ENCODE data around the gene TFR2.

TFR2 gene

DNA sequence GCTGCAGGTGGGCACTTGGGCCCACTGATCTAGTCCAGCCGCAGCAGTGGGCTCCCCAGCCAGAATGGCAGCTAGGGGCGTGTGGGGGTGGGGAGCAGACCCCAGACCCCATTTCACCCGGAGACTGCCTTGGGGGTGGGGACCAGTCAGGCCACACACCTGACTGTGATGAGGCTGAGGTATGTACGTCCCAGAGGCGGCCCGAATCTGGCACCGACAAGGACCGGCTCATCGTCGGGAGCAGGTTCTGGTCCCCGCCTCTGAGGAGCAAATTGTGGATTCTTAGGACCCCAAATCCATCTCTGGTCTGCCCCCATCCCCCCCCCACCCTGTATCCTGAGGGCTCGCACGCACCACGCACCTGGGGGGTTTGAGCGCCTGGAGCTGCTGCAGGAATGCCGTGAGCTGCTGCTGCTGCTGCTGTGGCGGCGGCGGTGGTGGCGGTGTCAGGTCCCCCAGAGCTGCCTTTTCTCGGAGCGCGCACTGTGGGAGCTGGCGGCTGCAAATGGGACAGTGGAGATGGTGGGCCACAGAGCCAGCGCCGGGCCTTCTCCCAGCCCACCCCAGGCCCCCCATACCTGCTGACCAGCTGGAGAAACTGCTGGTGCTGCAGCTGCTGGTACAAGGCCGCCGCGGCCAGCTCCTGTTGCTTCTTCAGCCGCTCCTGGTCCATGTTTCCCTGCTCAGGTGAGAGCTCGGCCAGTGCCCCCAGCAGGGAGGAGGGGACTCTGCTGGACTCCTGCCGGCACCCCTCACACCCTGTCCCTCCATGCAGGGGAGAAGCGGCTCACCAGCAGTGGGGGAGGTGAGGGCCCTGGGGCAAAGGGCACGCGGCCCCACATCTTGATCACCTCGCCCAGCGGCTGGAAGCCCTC lies 42.5 kb upstream of the TFR2 start:
- no peak overlapping the region for H3K27ac ChIP-seq (ENCODE audit: low read depth, low read length)
- peaks cover 19% of the 10 kb centered on the region for H3K4me1 ChIP-seq (ENCODE audit: control insufficient read depth, insufficient read depth, low read length)
- H3K27me3 ChIP-seq (ENCODE audit: control insufficient read depth, insufficient read depth, low read length): no peaks in the 10 kb centered on the region
- H3K4me3 ChIP-seq (ENCODE audit: low read depth, low read length): no peak overlapping the region
- no peaks in the 10 kb centered on the region for H3K9me3 ChIP-seq (ENCODE audit: control insufficient read depth, insufficient read depth, low read depth, low read length)
- no peak overlapping the region for H3K9ac ChIP-seq (ENCODE audit: low read length)
- H3K36me3 ChIP-seq (ENCODE audit: control insufficient read depth, insufficient read depth, low read length): peaks cover 95% of the 10 kb centered on the region

DNA sequence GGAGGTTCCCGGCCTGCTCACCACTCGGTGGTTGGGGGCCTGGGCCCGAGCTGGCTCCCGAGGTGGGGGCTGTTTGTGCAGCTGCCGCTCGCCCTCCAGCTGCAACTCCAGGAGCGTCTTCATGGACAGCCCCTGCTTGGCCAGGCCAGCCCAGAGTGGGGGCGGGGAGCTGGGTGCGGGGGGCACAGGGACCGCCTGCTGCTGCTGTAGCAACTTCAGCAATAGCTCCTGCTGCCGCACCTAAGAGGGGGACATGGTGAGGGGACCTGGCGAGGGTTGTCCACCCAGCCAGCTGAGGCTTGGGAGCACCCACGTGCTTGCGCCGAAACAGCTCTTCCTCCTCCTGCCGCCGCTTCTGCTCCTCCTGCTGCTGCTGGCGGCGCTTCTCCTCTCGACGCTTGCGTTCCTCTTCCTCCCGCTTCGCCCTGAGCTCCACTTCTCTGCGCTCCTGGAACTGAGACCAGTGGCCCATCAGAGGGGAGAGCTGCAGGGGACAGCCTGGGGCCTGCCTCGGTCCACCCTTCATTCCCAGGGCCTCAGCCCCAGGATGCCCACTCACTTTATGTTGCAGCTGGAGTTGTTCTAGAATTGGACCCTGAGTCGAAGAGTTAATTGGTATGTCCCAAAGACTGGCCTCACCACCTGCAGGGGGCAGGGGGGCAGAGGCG lies 41.8 kb upstream of the TFR2 start:
- H3K27ac ChIP-seq (ENCODE audit: low read depth, low read length): no peak overlapping the region
- H3K4me1 ChIP-seq (ENCODE audit: control insufficient read depth, insufficient read depth, low read length): peaks cover 19% of the 10 kb centered on the region
- H3K36me3 ChIP-seq (ENCODE audit: control insufficient read depth, insufficient read depth, low read length): peaks cover 93% of the 10 kb centered on the region
- no peaks in the 10 kb centered on the region for H3K27me3 ChIP-seq (ENCODE audit: control insufficient read depth, insufficient read depth, low read length)
- H3K9ac ChIP-seq (ENCODE audit: low read length): no peak overlapping the region
- no peak overlapping the region for H3K4me3 ChIP-seq (ENCODE audit: low read depth, low read length)
- H3K9me3 ChIP-seq (ENCODE audit: control insufficient read depth, insufficient read depth, low read depth, low read length): no peaks in the 10 kb centered on the region

DNA sequence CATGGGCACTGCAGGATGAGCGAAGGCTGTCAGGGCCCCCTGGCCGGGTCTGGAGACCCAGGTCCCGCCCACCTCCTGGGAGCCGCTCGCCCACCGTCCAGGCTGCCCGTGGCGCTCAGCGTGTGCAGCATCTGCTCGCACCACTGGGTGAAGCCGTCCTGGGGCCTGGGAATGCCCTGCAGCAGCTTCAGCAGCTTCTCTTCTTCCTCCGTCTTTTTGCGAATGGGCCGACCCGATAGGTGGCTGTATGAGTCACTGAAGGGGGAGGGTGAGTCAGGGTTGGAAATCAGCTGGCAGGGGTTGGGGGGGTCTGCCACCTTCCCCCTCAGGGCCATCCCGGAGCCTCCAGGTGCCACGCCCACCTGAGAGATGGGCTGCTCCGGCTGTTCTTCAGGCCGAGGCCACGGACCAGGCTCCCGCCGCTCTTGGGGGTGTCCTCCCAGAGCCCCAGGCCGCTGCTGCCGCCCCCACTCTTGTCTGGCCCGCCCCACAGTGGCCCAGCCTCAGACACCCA lies 40.9 kb upstream of the TFR2 start:
- Histone ChIP-seq H3K27ac (ENCODE audit: low read depth, low read length) (no peak overlapping the region), H3K4me1 (ENCODE audit: control insufficient read depth, insufficient read depth, low read length) (peaks cover 19% of the 10 kb centered on the region), H3K9ac (ENCODE audit: low read length) (no peak overlapping the region), H3K9me3 (ENCODE audit: control insufficient read depth, insufficient read depth, low read depth, low read length) (no peaks in the 10 kb centered on the region), H3K4me3 (ENCODE audit: low read depth, low read length) (no peak overlapping the region), H3K36me3 (ENCODE audit: control insufficient read depth, insufficient read depth, low read length) (peaks cover 94% of the 10 kb centered on the region), H3K27me3 (ENCODE audit: control insufficient read depth, insufficient read depth, low read length) (no peaks in the 10 kb centered on the region)

DNA sequence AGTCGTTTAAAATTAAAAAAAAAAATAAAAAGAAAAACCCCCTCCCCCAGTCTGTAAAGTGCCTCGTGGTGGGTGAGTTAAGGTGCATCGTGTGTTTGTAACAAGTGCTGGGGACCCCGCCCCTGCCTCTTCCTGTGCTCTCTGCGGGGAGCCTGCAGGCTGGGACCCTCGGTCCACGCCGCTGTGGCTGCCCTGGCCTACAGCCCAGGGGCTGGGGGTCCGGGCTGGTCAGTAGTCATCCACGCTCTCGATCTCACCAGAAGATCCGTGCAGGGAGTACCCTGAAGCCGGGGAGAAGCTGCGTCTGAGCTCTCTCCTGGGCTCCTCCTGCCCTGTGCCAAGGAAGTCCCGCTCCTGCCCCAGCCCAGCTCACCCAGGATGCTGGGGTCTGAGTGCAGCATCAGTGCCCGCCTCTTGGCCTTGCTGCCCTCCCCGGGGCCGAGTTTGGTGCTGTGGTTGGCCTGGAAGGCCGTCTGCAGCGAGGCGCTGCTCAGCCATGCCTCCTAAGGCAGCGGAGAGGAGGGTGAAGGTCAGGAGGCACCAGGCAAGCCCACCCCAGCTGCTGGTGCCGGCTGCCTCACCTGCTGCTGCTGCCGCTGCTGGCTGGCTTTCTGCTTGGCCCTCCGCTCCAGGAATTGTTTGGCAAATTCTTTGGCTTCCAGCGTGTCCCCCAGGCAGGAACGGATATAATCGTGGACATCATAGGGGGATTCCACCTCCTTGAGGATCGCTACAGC lies 40.3 kb upstream of the TFR2 start:
- Histone ChIP-seq H3K27ac (ENCODE audit: low read depth, low read length) (no peak overlapping the region), H3K27me3 (ENCODE audit: control insufficient read depth, insufficient read depth, low read length) (no peaks in the 10 kb centered on the region), H3K9ac (ENCODE audit: low read length) (no peak overlapping the region), H3K4me1 (ENCODE audit: control insufficient read depth, insufficient read depth, low read length) (peaks cover 19% of the 10 kb centered on the region), H3K9me3 (ENCODE audit: control insufficient read depth, insufficient read depth, low read depth, low read length) (no peaks in the 10 kb centered on the region), H3K4me3 (ENCODE audit: low read depth, low read length) (no peak overlapping the region), H3K36me3 (ENCODE audit: control insufficient read depth, insufficient read depth, low read length) (peaks cover 94% of the 10 kb centered on the region)

DNA sequence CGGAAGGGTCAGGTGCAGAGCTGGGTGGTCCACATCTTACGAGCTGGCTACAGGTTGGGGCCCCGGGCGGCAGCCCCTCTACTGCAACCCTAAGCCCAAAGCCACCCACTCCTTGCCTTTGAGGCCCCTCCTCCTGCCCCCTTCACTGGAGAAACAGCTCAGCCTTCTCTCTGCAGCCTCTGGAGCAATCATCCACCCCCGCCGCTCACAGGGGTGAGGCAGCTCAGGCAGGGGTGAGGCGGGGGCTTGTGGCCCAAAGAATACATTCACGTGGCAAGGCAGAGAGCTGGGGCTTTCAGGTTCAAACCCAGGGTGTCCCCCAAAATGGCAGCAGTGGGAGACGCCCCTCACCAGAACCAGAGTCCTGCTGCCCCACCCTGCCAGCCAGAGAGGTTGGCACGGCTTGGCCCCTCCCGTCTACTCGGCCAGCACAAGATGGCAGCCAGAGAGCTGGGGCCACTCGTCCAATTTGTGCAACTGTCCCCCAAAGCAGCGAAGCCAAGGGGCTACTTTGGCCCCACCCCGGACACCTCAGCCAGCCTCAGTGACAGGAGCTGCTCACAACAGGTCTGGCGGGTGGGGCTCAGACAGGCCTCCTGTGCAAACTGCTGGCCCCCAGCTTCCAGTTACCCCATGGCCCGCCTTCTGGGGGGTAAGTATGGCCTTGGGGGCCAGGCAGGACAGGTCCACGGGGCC lies 39.4 kb upstream of the TFR2 start:
- Histone ChIP-seq H3K36me3 (ENCODE audit: control insufficient read depth, insufficient read depth, low read length) (peaks cover 87% of the 10 kb centered on the region), H3K27ac (ENCODE audit: low read depth, low read length) (no peak overlapping the region), H3K9me3 (ENCODE audit: control insufficient read depth, insufficient read depth, low read depth, low read length) (no peaks in the 10 kb centered on the region), H3K4me3 (ENCODE audit: low read depth, low read length) (no peak overlapping the region), H3K4me1 (ENCODE audit: control insufficient read depth, insufficient read depth, low read length) (peaks cover 19% of the 10 kb centered on the region), H3K27me3 (ENCODE audit: control insufficient read depth, insufficient read depth, low read length) (no peaks in the 10 kb centered on the region), H3K9ac (ENCODE audit: low read length) (no peak overlapping the region)

DNA sequence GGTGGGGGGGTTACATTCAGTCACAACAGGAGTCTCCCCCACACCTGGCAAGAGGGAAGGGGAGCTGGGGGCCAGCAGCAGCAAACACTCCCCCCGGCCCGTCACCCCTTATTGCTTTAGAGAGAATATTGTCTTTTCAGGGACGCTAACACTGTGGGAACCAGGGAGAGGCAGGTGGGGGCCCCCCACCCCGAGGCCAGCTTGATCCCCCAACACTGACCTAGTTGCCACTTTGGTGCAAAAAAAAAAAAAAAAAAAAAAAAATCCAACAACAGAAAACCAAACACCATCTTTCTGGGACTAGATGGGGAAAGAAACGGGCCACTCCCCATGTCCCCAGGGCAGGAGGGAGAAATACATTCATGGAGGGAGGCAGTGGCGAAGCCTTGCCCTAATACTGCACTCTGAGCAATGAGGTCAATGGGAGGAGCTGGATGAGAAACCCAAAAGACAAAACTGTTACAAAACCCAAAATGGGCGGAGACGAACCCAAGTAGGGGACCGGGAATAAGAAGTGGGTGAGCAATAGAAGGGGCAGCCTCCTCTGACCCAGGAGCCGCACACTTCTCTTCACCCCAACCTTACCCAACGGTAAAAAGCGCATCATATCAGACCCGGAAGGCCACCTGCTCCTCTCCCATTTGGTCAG lies 38.7 kb upstream of the TFR2 start:
- H3K4me1 ChIP-seq (ENCODE audit: control insufficient read depth, insufficient read depth, low read length): peaks cover 19% of the 10 kb centered on the region
- H3K36me3 ChIP-seq (ENCODE audit: control insufficient read depth, insufficient read depth, low read length): peaks cover 80% of the 10 kb centered on the region
- no peak overlapping the region for H3K9ac ChIP-seq (ENCODE audit: low read length)
- H3K4me3 ChIP-seq (ENCODE audit: low read depth, low read length): no peak overlapping the region
- H3K27ac ChIP-seq (ENCODE audit: low read depth, low read length): no peak overlapping the region
- H3K9me3 ChIP-seq (ENCODE audit: control insufficient read depth, insufficient read depth, low read depth, low read length): no peaks in the 10 kb centered on the region
- no peaks in the 10 kb centered on the region for H3K27me3 ChIP-seq (ENCODE audit: control insufficient read depth, insufficient read depth, low read length)

DNA sequence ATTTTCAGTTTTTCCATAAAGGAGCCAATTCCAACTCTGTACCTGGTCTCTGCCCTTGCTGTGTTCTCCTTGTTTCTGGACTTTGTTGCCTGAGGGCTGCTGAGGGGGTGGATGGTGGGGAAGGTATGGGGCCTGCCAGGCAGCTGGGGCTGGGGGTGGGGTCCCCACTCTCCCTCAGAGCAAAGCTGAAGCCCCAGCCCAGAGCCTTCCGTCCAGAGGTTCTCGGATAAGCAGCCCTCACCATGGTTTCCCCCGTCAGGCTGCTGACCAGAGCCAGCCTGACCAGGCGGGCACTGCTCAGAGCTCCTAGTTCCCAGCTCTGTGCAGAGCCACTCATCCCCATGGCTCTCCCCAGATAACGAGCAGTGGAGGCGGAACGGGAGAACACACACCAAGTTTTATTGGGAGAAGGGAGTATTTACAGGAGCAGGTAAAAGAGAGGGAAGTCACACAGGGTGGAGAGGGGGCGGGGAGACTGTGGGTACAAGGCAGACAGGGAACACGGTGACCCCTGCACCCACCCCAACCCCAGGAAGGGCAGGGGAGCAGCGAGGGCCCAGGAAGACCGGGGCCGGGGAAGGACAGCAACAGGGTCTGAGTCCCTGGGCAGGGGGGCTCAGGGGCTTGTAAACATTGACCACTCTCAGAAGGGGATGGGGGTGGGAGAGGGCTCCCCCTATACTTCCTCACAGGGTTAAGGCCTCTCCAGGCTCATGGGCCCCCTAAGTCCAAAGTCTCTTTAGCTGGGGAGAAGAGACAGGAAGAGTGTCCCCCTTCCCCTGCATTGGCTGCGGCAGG lies 38.0 kb upstream of the TFR2 start:
- Histone ChIP-seq H3K27ac (ENCODE audit: low read depth, low read length) (no peak overlapping the region), H3K9me3 (ENCODE audit: control insufficient read depth, insufficient read depth, low read depth, low read length) (no peaks in the 10 kb centered on the region), H3K9ac (ENCODE audit: low read length) (no peak overlapping the region), H3K4me3 (ENCODE audit: low read depth, low read length) (no peak overlapping the region), H3K4me1 (ENCODE audit: control insufficient read depth, insufficient read depth, low read length) (peaks cover 19% of the 10 kb centered on the region), H3K27me3 (ENCODE audit: control insufficient read depth, insufficient read depth, low read length) (no peaks in the 10 kb centered on the region), H3K36me3 (ENCODE audit: control insufficient read depth, insufficient read depth, low read length) (peaks cover 73% of the 10 kb centered on the region)

DNA sequence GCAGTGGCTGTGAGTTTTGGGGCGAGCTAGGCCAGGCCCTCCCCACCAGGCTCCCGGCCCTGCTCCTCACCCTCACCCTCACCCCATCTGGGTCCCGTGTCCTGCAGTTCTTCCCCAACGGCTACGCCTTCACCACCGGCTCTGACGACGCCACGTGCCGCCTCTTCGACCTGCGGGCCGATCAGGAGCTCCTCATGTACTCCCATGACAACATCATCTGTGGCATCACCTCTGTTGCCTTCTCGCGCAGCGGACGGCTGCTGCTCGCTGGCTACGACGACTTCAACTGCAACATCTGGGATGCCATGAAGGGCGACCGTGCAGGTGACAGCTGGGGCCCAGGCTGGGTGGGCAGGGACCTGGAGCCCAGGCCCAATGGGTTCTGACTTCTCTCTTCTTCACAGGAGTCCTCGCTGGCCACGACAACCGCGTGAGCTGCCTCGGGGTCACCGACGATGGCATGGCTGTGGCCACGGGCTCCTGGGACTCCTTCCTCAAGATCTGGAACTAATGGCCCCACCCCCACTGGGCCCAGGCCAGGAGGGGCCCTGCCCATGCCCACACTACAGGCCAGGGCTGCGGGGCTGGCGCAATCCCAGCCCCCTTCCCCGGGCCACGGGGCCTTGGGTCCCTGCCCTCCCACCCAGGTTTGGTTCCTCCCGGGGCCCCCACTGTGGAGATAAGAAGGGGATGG lies 37.1 kb upstream of the TFR2 start:
- Histone ChIP-seq H3K9ac (ENCODE audit: low read length) (no peak overlapping the region), H3K9me3 (ENCODE audit: control insufficient read depth, insufficient read depth, low read depth, low read length) (no peaks in the 10 kb centered on the region), H3K27ac (ENCODE audit: low read depth, low read length) (no peak overlapping the region), H3K4me3 (ENCODE audit: low read depth, low read length) (no peak overlapping the region), H3K36me3 (ENCODE audit: control insufficient read depth, insufficient read depth, low read length) (peaks cover 64% of the 10 kb centered on the region), H3K27me3 (ENCODE audit: control insufficient read depth, insufficient read depth, low read length) (no peaks in the 10 kb centered on the region), H3K4me1 (ENCODE audit: control insufficient read depth, insufficient read depth, low read length) (peaks cover 19% of the 10 kb centered on the region)

DNA sequence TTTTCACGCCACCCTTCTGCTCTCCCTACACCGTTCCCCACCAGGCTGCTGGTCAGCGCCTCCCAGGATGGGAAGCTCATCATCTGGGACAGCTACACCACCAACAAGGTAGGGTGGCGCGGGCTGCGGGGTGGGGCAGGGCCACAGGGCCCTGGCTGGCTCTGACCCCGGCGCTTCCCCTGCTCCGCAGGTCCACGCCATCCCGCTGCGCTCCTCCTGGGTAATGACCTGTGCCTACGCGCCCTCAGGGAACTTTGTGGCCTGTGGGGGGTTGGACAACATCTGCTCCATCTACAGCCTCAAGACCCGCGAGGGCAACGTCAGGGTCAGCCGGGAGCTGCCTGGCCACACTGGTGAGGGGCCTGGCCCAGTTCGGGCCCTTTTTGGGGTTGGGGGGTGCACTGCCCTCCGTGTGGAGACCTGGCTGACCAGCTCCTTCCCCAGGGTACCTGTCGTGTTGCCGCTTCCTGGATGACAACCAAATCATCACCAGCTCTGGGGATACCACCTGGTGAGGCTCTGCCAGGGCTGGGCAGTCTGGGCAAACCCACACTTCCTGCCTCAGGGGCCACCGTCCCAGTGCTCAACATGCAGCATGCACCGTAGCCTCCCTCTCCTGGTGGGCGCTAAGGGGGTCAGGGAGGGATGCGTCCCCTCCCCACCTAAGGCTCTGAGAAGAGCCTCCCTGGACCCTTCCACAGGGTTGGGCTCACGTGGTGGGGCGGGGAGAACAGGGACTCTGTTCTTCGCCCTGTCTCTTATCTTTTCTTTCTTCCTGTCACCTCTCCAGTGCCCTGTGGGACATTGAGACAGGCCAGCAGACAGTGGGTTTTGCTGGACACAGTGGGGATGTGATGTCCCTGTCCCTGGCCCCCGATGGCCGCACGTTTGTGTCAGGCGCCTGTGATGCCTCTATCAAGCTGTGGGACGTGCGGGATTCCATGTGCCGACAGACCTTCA lies 36.2 kb upstream of the TFR2 start:
- H3K4me1 ChIP-seq (ENCODE audit: control insufficient read depth, insufficient read depth, low read length): peaks cover 18% of the 10 kb centered on the region
- H3K27me3 ChIP-seq (ENCODE audit: control insufficient read depth, insufficient read depth, low read length): peaks cover 2% of the 10 kb centered on the region; the same call in 1 of the 2 replicates
- H3K36me3 ChIP-seq (ENCODE audit: control insufficient read depth, insufficient read depth, low read length): peaks cover 55% of the 10 kb centered on the region
- H3K9me3 ChIP-seq (ENCODE audit: control insufficient read depth, insufficient read depth, low read depth, low read length): no peaks in the 10 kb centered on the region
- no peak overlapping the region for H3K9ac ChIP-seq (ENCODE audit: low read length)
- H3K27ac ChIP-seq (ENCODE audit: low read depth, low read length): no peak overlapping the region
- no peak overlapping the region for H3K4me3 ChIP-seq (ENCODE audit: low read depth, low read length)
